ENCODE data around the gene ETV3L.

Gene ETV3L

DNA sequence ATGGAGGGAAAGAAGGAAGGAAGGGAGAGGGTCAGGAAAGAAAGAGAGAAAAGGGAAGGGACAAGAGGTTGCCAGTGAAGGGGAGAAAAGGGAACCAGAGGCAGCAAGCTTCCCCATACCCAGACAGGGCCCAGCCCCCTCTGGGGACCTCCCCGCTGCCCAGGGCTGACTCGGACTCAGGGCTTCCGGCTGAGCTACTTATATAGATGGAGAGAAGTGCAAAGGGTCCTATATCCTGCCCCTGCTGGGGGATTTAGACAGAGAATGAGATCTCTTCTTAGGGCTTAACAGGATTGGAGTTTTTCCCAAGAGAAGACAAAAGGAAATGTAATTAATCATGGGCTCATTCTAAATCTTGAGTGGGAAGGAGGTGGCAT is at the start of gene ETV3L:
Gene ETV3L, minus strand, starts transcription at position 176 of the 377 bp plus-strand sequence. CDS start 285 bp downstream, outside the sequence.
- DNase-seq (ENCODE audit: low read depth): no peak

DNA sequence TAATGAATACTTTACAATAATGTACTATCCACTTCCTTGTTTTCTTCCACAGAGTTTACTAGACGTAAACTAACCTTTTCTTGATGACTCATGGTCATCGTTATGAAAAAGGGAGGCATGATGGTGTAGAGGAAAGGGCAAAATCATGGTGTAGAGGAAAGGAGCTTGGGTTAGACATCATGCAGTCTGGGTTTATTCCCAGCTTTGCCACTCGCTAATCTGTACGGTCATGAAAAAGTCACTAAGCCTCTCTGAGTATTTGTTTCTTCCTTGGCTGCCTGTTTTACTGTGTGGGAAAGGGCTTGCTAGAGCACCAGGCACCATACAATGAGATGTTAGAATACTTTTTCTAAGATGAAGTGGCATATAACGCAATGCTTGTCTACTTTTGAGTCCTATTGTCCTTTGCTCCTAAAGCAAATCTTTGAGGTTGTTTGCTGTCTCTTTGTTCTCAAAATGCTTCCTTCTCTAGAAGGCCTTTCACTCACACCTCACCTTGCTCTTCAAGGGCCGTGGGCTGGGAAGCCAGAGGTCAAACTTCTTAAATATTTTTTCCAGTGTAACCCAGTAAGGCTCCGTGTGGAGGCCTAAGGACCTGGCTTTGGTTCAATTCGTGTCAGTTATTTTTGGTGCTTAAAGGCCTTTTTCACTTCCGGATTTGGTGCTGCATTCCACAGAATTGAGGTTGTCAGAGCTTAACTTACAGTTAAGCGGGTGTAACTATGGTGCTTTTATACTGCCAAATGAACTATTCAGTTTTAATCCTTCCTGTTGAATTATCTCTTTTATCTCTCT is 48.5 kb upstream of the ETV3L start:
- DNase-seq (ENCODE audit: low read depth): no peak

- DNase-seq (ENCODE audit: low read depth): no peak
Measured at GRCh38 chr1:157147037-157147436, 47.4 kb upstream of the ETV3L start.

- DNase-seq (ENCODE audit: low read depth): no peak
Measured at GRCh38 chr1:157146244-157146643, 46.6 kb upstream of the ETV3L start.

- DNase-seq (ENCODE audit: low read depth): no peak
Measured at GRCh38 chr1:157145076-157145475, 45.5 kb upstream of the ETV3L start.

- DNase-seq (ENCODE audit: low read depth): no peak
Measured at GRCh38 chr1:157144509-157144908, 44.9 kb upstream of the ETV3L start.

DNA sequence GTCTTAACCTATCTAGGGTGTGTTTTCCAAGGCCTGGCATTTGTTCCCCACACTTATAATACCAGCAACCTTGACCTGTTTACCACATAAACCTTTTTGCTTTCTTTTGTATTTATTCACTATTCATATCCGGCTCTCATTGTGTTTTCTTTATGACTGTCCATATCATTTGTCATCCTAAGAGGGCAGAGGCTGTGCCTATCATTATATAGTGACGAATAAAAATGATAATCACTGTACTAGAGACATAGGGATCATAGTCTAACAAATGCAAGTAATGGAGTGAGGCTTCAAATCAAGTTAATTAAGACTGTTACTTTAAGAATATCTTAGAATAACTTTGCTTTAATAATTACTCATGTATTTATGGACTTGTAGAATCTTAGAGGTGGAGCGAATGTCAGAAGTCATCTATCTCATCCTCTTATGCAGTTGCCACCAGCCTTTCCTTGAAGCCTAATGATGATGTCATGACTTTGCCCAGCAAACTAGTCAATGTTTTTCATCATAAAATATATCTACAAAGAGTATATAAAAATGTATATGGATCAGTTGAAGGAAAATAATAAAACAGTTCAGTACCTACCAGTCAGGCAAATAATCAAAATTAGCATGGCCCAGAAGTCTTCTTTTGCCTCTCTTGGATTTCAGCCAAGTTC is 43.3 kb upstream of the ETV3L start:
- no peak for DNase-seq (ENCODE audit: low read depth)

GRCh38 chr1:157142201-157142600 is 42.6 kb upstream of the ETV3L start:
- no peak for DNase-seq (ENCODE audit: low read depth)

DNA sequence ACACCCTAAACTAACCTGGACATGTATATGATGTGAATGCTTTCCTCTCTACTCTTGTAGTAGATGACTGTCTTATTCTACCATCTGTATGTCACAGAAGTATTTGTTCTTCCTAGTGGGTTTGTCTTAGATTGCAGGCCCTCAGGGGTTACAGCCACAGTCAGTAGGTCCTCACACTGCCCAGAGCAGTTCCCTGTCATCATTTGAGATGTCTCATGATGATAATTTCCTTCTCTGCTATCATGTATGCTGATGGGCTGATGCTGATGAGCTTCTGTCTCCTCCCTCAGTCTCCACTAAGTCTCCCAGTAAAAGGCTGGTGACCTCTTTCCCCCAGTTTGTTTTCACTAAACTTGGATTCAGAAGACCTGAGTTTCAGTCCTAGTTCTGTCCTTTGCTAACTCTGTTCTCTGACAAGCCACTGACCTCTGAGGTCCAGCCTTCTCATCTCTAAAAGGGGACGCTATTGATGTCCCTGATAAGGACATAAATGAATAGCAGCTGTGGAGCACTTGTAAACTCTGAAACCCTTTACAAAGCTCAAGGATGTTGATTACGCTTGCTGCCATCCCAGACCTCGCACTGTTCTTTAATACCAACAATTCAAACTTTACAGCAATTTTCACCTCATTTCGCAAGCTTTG is 41.7 kb upstream of the ETV3L start:
- DNase-seq (ENCODE audit: low read depth): no peak

DNA sequence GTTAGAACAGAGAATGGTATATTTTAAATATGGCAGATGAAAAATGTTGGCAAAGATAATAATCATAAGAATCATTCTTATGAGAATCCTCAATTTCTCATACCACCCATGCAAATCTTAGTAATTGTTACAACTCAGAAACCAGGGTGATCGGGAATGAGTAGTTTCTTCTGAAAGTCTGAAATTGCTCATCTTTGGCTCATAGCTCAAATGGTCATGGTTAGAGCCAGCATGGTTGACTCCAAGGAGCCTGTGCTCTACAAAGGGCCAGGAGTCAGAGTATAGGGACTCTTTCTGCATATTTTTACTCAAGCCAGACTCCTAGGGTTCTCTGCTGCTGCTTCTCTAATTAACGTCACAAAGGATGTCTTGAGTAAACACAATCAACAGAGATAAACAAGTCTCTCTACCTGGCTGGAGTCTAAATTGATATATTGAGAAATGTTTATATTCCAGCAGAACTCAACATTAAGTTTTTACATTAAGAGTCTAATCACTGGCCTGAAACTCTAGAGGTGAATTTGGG is 40.5 kb upstream of the ETV3L start:
- no peak for DNase-seq (ENCODE audit: low read depth)

- DNase-seq (ENCODE audit: low read depth): no peak
Measured at GRCh38 chr1:157139052-157139715, 39.6 kb upstream of the ETV3L start.

- peak; percentile 71 for DNase-seq (ENCODE audit: low read depth)
Measured at GRCh38 chr1:157138220-157139051, 38.8 kb upstream of the ETV3L start, which contains the start of gene ETV3. TSS of gene ETV3 (minus strand) at chr1:157138395. CDS start at chr1:157136352, 2,043 bp downstream.

DNA sequence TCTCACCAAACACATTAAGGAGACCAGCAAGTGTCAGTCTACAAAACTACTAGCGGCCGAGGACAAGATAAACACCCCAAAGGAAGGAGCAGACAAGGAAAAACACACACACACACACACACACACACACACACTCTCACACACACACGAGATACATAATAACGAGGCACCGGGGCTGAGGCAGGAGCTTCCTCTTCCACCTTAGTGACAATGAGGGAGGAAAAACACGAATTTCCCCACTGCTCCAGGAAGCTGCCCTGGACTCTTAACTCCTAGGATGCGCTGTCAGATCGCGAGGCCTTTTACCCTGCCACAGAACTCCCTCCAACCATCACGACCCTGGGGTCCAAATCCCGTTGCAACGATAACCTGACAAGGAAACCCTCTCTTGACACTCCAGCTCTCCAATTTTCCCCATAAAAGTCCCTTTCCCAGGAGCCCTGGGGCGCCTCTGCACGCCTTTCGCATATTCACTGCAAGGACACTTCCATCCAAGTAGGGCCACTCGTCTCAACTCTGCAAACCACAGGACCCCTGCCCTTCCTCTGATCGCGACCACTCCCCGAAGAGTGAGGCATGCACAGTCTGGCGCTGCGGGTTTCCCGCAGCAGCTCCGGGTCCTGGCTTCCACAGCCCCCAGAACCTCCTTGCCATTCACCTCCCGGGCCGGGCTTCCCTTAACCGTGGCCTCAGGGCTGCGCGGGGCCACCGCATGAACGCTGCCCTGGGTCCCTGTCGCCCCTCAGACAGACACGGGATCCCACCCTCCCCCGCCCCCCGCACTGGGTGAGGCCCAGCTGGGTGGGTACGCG is 38.0 kb upstream of the ETV3L start:
- DNase-seq (ENCODE audit: low read depth): no peak

- DNase-seq (ENCODE audit: low read depth): no peak
Measured at GRCh38 chr1:157137046-157137407, 37.4 kb upstream of the ETV3L start.

DNA sequence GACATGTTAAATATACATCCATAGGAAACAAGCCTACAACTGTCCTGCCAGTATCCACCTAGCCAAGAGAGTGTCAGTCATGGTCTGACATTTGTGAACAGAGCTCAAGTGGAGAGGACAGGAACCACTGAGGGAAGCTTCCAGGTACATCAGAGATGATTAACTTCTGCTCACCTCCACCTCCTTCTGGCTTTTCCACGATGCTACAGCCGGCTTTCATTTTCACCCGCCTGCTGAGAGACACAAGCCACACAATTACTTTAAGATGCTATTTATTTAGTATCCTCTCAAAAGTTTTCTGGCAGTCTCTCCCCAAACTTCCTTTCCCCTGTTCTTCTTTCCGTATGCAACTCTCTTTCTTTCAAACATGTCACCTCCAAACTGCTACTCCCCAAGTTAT is 36.5 kb upstream of the ETV3L start:
- DNase-seq (ENCODE audit: low read depth): no peak

DNA sequence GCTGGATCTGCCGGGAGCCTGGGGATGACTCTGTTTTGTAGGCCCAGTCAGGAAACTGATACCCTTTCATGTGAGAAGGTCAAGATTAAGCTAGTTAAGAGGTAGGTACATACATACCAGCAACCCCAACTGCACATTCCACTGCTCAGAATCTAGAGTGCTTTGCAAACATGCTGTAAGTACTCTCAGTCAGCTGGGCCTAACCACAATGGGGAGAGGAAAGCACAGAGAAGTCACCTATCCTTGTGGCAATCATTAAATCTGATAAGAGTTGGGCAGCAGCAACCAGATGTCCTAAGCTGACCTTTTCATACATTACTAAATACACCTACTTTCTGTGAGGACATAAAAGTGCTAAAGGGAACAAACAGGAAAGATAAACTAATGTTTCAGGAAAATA is 36.0 kb upstream of the ETV3L start:
- DNase-seq (ENCODE audit: low read depth): no peak

DNA sequence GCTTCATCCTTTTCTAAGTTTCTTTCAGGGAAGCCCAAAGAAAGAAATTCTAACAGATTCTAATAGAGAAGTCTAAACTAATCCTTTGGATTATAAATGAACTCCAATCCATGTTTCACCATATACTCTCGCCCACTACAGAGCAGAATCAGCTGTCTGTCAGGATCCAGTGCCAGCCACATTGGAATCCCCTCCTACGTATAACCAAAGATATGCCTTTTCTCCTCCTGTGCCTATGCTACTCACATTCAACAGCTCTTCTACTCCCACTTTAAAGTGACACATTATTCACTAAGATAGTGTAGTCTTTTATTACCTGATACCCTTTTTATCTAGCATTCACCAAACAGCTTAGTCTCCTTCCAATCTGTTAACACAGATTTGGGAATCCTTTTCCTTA is 35.5 kb upstream of the ETV3L start:
- DNase-seq (ENCODE audit: low read depth): no peak

DNA sequence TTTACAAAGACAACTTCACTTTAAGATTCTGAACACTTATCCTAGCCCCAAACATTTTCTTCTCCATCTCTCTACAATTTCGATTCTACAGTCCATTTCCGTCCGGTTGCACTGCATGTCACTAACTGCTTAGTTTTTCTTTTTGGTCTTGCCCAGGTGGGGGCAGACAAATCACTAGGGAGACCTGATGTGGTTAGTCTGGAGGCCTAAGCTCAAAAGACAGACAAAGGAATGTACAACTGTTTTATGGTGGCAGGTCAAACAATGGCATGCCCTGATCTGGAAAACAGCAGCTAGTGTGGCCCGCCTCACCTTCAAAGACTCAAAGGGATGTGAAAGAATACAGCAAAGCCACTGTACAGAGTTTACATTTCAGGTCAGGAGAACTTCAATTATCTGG is 34.8 kb upstream of the ETV3L start:
- DNase-seq (ENCODE audit: low read depth): no peak

DNA sequence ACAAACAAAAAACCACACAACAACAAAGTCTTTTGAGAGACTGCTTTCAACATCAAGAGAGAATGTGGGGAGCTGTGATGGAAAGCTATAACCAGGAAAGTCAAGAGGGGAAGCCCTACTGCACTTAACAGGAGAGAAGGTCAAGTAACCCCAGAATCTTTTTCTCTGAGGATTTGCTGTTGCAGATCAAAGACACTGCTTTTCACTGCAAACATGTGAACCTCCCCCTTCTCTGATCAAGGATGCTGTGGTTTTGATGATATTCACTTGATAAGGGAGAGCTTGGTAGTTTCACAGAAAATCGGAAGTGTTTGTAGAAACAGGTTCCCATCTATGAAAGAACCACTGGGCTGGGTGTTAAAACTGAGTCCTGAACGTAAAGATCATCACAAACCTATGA is 33.8 kb upstream of the ETV3L start:
- no peak for DNase-seq (ENCODE audit: low read depth)

GRCh38 chr1:157132616-157133167 is 33.1 kb upstream of the ETV3L start:
- no peak for DNase-seq (ENCODE audit: low read depth)

Data from stimulated activated CD8-positive, alpha-beta memory T cell treated with anti-CD3 and anti-CD28 coated beads, Interleukin-12 subunit alpha, Interleukin-12 subunit beta, amount 100 ng/mL, for 4 hours (primary cell).